SK-N-MC (cell line): ENCODE measurements around the gene AOX1.

ENCODE experiments used
- EZH2 ChIP-seq: fragments of 200-600 bp; sonication (generic); IDR thresholded peaks from one replicate; pipeline ENCODE4 v1.6.1; 2017; ENCODE audit warnings: antibody characterized with exemption
- FOXP2 ChIP-seq: optimal IDR thresholded peaks from 2 replicates; pipeline ENCODE3; 2011; ENCODE audit warnings: mild to moderate bottlenecking, moderate library complexity; ENCODE audit not compliant: insufficient read depth; ENCODE audit errors: extremely low read length, control extremely low read depth
- POLR2AphosphoS5 ChIP-seq: IDR thresholded peaks from 2 replicates; pipeline ENCODE4 v1.6.1; 2012; ENCODE audit warnings: mild to moderate bottlenecking, low read depth, low read length, borderline replicate concordance

DNA sequence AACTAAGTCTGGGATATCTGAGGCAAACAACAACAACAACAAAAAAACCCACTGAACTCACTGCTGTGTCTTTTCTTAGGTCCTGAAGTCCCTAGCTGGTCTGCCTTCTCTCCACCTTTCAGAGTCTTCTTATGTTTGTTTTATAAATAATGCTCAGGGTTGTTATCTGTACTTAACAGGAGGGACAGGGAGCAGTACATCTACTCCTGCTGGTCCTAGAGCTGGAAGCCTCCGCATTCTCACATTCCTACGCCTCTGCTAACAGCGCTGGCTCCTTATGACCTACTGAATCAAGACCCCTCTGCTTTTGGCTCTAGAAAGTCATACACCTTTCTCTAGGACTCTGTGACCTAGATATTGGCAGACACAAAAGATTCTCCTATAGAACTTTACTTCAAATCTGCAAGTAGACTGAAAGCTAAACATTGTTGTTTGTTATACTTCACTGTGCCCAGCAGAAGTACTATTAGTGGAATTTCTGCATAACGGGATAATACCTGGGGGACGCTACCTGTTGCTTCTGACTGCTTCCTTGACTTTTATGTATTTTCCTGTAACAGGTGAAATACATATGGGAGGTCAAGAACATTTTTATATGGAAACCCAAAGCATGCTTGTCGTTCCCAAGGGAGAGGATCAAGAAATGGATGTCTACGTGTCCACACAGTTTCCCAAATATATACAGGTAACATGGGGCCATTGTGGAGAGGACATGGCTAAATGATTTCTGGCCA lies 48.6 kb downstream of the AOX1 start:
- no peak for TF ChIP-seq EZH2
- no peak for TF ChIP-seq POLR2AphosphoS5
- no peak for TF ChIP-seq FOXP2
